Endodermal cell (in vitro differentiated cells): ENCODE results near the gene PRPF6. TPM values are rescaled to one million over a fixed set of nuclear protein-coding genes. Genes with fewer than 3 reads are reported as not detected.

Experiments used
- DNase-seq: peaks from one replicate; pipeline ENCODE4 v3.0.0-alpha.2; 2017
- H3K27ac ChIP-seq: 2 replicates; pipeline ENCODE4 v1.5.1; 2013; ENCODE audit warnings: mild to moderate bottlenecking, low read depth, low read length, moderate library complexity
- H3K27me3 ChIP-seq: 2 replicates; pipeline ENCODE4 v1.6.1; 2013; ENCODE audit warnings: mild to moderate bottlenecking, low read length, moderate library complexity; ENCODE audit not compliant: insufficient read depth, control insufficient read depth, poor library complexity, severe bottlenecking
- H3K36me3 ChIP-seq: 2 replicates; pipeline ENCODE4 v1.7.0; 2013; ENCODE audit warnings: mild to moderate bottlenecking, low read length, moderate library complexity; ENCODE audit not compliant: control insufficient read depth, insufficient read depth
- H3K4me1 ChIP-seq: one replicate; pipeline ENCODE4 v1.7.0; 2013; ENCODE audit warnings: low read length; ENCODE audit not compliant: control insufficient read depth, insufficient read depth
- H3K4me3 ChIP-seq: 2 replicates; pipeline ENCODE4 v1.5.1; 2013; ENCODE audit warnings: mild to moderate bottlenecking, low read length, moderate library complexity
- H3K9ac ChIP-seq: 2 replicates; pipeline ENCODE4 v1.6.1; 2013; ENCODE audit warnings: mild to moderate bottlenecking, low read length, moderate library complexity; ENCODE audit not compliant: poor library complexity, severe bottlenecking; ENCODE audit errors: extremely low read depth
- H3K9me3 ChIP-seq: 2 replicates; pipeline ENCODE4 v1.6.1; 2013; ENCODE audit warnings: mild to moderate bottlenecking, low read length, moderate library complexity; ENCODE audit not compliant: control insufficient read depth
- H3K27ac Mint-ChIP-seq: 2 replicates; pipeline ENCODE4 v1.8.0; 2020; ENCODE audit warnings: mixed read lengths
- H3K27me3 Mint-ChIP-seq: 2 replicates; pipeline ENCODE4 v1.8.0; 2021; ENCODE audit warnings: mild to moderate bottlenecking, mixed read lengths; ENCODE audit not compliant: insufficient read depth
- H3K36me3 Mint-ChIP-seq: 2 replicates; pipeline ENCODE4 v1.8.0; 2020; ENCODE audit warnings: low read depth, mixed read lengths
- H3K4me1 Mint-ChIP-seq: 2 replicates; pipeline ENCODE4 v1.8.0; 2020; ENCODE audit warnings: mixed read lengths
- H3K4me3 Mint-ChIP-seq: 2 replicates; pipeline ENCODE4 v1.8.0; 2020; ENCODE audit warnings: mild to moderate bottlenecking, moderate library complexity, mixed read lengths
- H3K9me3 Mint-ChIP-seq: 2 replicates; pipeline ENCODE4 v1.8.0; 2020; ENCODE audit warnings: mild to moderate bottlenecking, mixed read lengths
- WGBS, 2 experiments: methylation state at CpG; one replicate each; pipeline versions ENCODE4 v1.1.5 to v1.1.7; 2013; ENCODE audit warnings: missing lambda C conversion rate in 2 of 2, mixed read lengths in 1 of 2; ENCODE audit not compliant: insufficient coverage in 1 of 2, insufficient read length in 1 of 2; 5-methylcytosine and 5-hydroxymethylcytosine counted together
- total RNA-seq, 2 donors: library from RNA; stranded (reverse); fragmentation: NEBNext Ultra II Directional in 1 of 2; extraction: Animal tissue kit (Norgen Biotek cat#: 25700) in 1 of 2; gene quantifications; 2 replicates in 1 of 2; 3 replicates in 1 of 2; pipeline ENCODE4 v1.2.1, GENCODE V29; 2021
- TF ChIP-seq, protein P1 (sequence below): fragments of 200-600 bp; sonication (generic); conservative IDR thresholded peaks from 2 replicates; pipeline ENCODE4 v1.5.0; 2021; ENCODE audit warnings: antibody characterized with exemption, mild to moderate bottlenecking

The PRPF6 gene
- total RNA-seq, 2 donors from 2014 or later = 73.3 to 73.9 TPM

DNA sequence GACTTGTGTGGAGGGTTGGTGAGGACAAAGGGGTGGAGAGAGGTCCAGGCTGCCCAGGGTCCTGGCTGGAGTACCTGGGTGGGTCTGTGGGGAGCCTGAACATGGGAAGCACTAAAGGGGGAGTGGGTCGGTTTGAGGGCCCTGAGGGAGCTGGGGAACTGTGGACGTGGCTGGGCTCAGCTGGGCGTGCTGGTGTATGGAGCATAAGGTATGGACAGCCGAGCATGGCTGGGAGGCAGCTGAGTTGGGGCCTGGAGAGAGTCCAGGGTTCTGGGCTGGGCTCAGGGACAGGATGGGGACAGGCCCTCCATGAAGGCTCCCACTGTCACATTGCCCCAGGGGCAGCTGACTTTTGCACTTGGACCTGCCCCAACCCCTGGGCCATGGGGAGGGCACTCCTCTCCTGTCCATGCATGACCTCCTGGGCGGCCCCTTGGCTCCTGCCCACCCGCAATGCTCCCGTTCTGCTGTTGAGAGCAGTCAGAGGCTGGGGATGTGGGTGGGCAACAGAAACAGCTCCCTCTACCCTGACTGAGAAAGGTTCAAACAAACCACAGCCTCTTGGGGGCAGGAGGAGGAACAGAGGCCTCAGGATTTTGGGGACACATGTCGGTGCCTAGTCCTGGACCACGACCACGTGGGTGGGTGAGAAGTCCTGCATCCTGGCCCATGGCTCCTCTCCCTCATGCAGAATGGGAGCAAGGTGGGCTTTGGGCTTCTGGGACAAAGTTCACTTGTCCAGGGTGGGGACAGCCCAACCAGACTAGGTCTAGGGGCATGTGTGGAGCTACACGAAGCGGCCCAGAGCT lies 59.5 kb downstream of the PRPF6 start:
- Histone ChIP-seq H3K4me3 (no peak overlapping the region), H3K27me3 (peaks cover 44% of the 10 kb centered on the region), H3K9me3 (no peaks in the 10 kb centered on the region), H3K36me3 (no peaks in the 10 kb centered on the region), H3K9ac (no peak overlapping the region), H3K27ac (no peak overlapping the region), H3K4me1 (peaks cover 19% of the 10 kb centered on the region)
- 90% methylated on average over 7 to 12 of the region's 12 CpGs for WGBS, 2 experiments
- no peaks in the 10 kb centered on the region for H3K9me3 Mint-ChIP-seq
- no peak for DNase-seq
- H3K27me3 Mint-ChIP-seq = peaks cover 37% of the 10 kb centered on the region
- no peak overlapping the region for H3K27ac Mint-ChIP-seq
- TF ChIP-seq, protein P1, sequence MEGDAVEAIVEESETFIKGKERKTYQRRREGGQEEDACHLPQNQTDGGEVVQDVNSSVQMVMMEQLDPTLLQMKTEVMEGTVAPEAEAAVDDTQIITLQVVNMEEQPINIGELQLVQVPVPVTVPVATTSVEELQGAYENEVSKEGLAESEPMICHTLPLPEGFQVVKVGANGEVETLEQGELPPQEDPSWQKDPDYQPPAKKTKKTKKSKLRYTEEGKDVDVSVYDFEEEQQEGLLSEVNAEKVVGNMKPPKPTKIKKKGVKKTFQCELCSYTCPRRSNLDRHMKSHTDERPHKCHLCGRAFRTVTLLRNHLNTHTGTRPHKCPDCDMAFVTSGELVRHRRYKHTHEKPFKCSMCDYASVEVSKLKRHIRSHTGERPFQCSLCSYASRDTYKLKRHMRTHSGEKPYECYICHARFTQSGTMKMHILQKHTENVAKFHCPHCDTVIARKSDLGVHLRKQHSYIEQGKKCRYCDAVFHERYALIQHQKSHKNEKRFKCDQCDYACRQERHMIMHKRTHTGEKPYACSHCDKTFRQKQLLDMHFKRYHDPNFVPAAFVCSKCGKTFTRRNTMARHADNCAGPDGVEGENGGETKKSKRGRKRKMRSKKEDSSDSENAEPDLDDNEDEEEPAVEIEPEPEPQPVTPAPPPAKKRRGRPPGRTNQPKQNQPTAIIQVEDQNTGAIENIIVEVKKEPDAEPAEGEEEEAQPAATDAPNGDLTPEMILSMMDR = no peak
- H3K4me3 Mint-ChIP-seq = no peak overlapping the region
- no peaks in the 10 kb centered on the region for H3K36me3 Mint-ChIP-seq
- peaks cover 12% of the 10 kb centered on the region for H3K4me1 Mint-ChIP-seq

DNA sequence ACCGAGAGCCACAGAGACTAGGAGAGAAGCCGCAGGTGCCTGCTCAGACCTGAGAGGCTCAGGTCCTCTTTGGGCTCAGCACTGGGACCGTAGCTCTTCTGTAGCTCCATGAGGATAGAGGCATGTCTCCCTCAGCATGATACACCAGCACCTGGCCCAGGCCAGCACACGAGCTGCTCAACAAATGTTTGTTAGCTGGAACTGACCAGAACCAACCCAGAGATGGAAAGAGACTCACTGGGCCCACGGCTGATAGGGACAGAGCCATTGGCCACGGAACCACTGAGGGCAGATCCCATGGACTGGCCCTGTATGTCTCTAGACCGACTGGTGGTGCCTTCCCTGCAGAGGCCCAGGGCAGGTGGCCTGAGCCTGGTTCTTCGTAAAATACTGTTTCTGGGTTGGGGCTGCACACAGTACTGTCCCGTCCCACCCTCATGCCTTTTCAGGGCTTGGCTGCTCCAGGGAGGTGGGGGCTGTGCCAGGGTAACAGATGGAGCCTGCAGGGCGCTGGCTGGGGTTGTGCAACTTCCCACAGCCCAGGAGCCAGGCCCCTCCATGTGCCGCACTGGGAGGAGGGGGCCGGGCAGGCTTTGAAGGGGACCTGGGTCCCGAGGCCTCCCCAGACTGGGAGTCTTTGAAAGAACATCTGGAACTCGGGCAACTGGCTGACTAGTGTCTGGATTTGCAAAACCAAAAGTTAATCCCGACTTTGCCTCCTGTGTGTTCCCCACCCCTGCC lies 60.3 kb downstream of the PRPF6 start:
- H3K9ac ChIP-seq = no peak overlapping the region
- peaks cover 44% of the 10 kb centered on the region for H3K27me3 ChIP-seq
- peak overlapping the region; percentile 46 for H3K4me3 Mint-ChIP-seq

DNA sequence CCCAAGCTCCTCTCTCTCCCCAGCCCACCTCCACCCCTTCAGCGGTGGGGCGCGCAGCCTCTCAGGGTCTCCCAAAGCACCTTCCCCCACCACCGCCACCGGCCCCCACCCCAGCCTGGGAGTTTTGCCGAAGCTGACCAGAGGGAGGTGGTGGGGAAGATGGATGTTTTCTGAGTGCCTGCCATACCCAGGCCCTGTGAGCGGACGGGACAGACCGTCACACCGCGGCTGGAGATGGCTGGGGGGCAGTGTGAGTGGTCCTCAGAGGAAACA lies 60.8 kb downstream of the PRPF6 start:
- H3K27ac ChIP-seq = no peak overlapping the region
- H3K36me3 Mint-ChIP-seq = no peaks in the 10 kb centered on the region
- H3K9me3 Mint-ChIP-seq = no peaks in the 10 kb centered on the region
- WGBS, 2 experiments = 27 to 67% methylated on average over 2 to 6 of the region's 11 CpGs
- TF ChIP-seq, protein P1 = no peak
- DNase-seq = no peak
- H3K4me1 ChIP-seq = peaks cover 16% of the 10 kb centered on the region
- no peaks in the 10 kb centered on the region for H3K9me3 ChIP-seq
- H3K9ac ChIP-seq = no peak overlapping the region
- H3K36me3 ChIP-seq = no peaks in the 10 kb centered on the region
- H3K4me3 ChIP-seq = peak overlapping the region; percentile 23
- H3K4me3 Mint-ChIP-seq = peak overlapping the region; percentile 46
- peaks cover 45% of the 10 kb centered on the region for H3K27me3 ChIP-seq
- peaks cover 48% of the 10 kb centered on the region for H3K27me3 Mint-ChIP-seq
- H3K4me1 Mint-ChIP-seq = peaks cover 14% of the 10 kb centered on the region
- H3K27ac Mint-ChIP-seq = no peak overlapping the region

More for the DNA sequence above, 60.3 kb downstream of the PRPF6 start:
- Mint-ChIP-seq H3K27me3 (peaks cover 43% of the 10 kb centered on the region), H3K36me3 (no peaks in the 10 kb centered on the region), H3K27ac (no peak overlapping the region), H3K4me1 (peaks cover 16% of the 10 kb centered on the region), H3K9me3 (no peaks in the 10 kb centered on the region)
- Histone ChIP-seq H3K27ac (no peak overlapping the region), H3K4me1 (peaks cover 17% of the 10 kb centered on the region), H3K4me3 (no peak overlapping the region), H3K36me3 (no peaks in the 10 kb centered on the region), H3K9me3 (no peaks in the 10 kb centered on the region)
- 86 to 91% methylated on average over 12 to 15 of the region's 15 CpGs for WGBS, 2 experiments
- TF ChIP-seq, protein P1 = no peak
- DNase-seq = no peak
